Measurements from ENCODE around the gene DNAJB6.

DNAJB6 gene

DNA sequence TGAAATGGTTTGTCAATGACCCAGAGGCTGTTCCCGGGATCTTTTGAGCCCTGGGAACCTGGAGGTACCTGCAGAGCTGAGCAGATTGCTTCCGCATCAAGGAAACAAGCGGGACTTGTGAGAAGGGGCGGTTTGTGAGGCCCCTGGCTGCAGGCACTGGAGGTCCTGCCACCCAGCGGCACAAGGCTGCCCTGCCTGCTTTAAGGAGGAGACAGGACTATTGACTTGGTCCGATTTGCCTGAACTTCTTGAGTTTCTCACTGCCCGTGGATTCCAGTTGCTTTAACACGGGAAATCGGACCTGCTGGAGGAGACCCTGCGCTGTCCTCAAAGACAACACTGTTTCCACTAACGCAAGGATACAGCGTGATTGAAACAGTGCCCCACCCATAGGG, 130.1 kb downstream of the DNAJB6 start:
- peak; percentile 63 for DNase-seq (ENCODE audit: low spot score)
